Fibroblast of lung (primary cell): ENCODE results near the gene DENND6B. TPM values are rescaled to one million over a fixed set of nuclear protein-coding genes. Genes with fewer than 3 reads are reported as not detected.

ENCODE experiments used
- DNase-seq, 2 donors: peaks; one replicate each; pipeline versions ENCODE4 v3.0.0 to v3.0.0-alpha.2; 2010; ENCODE audit warnings: low read depth in 2 of 2
- H2AFZ ChIP-seq: 2 replicates; pipeline ENCODE4 v1.5.1; 2012; ENCODE audit warnings: low read length, control low read depth, inconsistent platforms
- H3K27ac ChIP-seq: 2 replicates; pipeline ENCODE4 v1.5.1; 2011; ENCODE audit warnings: low read length, control low read depth; ENCODE audit not compliant: insufficient read depth
- H3K27me3 ChIP-seq: 2 replicates; pipeline ENCODE4 v1.5.1; 2011; ENCODE audit warnings: mild to moderate bottlenecking, low read length; ENCODE audit not compliant: control insufficient read depth, insufficient read depth
- H3K36me3 ChIP-seq: 2 replicates; pipeline ENCODE4 v1.5.1; 2011; ENCODE audit warnings: low read length; ENCODE audit not compliant: control insufficient read depth, insufficient read depth
- H3K4me1 ChIP-seq: 2 replicates; pipeline ENCODE4 v1.5.1; 2011; ENCODE audit warnings: low read length; ENCODE audit not compliant: control insufficient read depth, insufficient read depth; ENCODE audit errors: extremely low read depth
- H3K4me2 ChIP-seq: 2 replicates; pipeline ENCODE4 v1.5.1; 2011; ENCODE audit warnings: low read length, control low read depth; ENCODE audit not compliant: insufficient read depth; ENCODE audit errors: extremely low read depth
- H3K4me3 ChIP-seq, 4 experiments: fragments of 200-600 bp in 1 of 4; sonication (generic) in 1 of 4; replicated peaks in 1 of 4; 2 replicates each; pipeline ENCODE4 v1.5.1; 2011 to 2016; ENCODE audit warnings: low read length in 4 of 4, low read depth in 3 of 4, mild to moderate bottlenecking in 3 of 4, control low read depth in 2 of 4, inconsistent platforms in 1 of 4, mixed read lengths in 1 of 4; ENCODE audit not compliant: insufficient read depth in 1 of 4; ENCODE audit errors: control extremely low read depth in 1 of 4
- H3K79me2 ChIP-seq: 2 replicates; pipeline ENCODE4 v1.5.1; 2012; ENCODE audit warnings: mild to moderate bottlenecking, low read length, inconsistent platforms; ENCODE audit not compliant: control insufficient read depth, insufficient read depth
- H3K9ac ChIP-seq: 2 replicates; pipeline ENCODE4 v1.5.1; 2011; ENCODE audit warnings: mild to moderate bottlenecking, low read length, control low read depth; ENCODE audit not compliant: insufficient read depth
- H3K9me3 ChIP-seq: 2 replicates; pipeline ENCODE4 v1.5.1; 2012; ENCODE audit warnings: low read depth, low read length; ENCODE audit not compliant: control insufficient read depth, insufficient read depth
- H4K20me1 ChIP-seq: 2 replicates; pipeline ENCODE4 v1.5.1; 2011; ENCODE audit warnings: low read length; ENCODE audit not compliant: control insufficient read depth, insufficient read depth; ENCODE audit errors: extremely low read depth
- CTCF ChIP-seq, 2 donors: IDR thresholded peaks in 1 of 2; conservative IDR thresholded peaks in 1 of 2; 1 replicate in 1 of 2; 2 replicates in 1 of 2; pipeline ENCODE4 v1.5.1; 2011 to 2012; ENCODE audit warnings: low read length in 2 of 2, control low read depth in 1 of 2, inconsistent platforms in 1 of 2, low read depth in 1 of 2, mild to moderate bottlenecking in 1 of 2
- EZH2 ChIP-seq: IDR thresholded peaks from 2 replicates; pipeline ENCODE4 v1.5.1; 2012; ENCODE audit warnings: low read length, control low read depth, mild to moderate bottlenecking; ENCODE audit errors: missing control alignments
- polyA plus RNA-seq, 2 donors: library from polyadenylated mRNA; depleted of rRNA in 1 of 2; stranded (reverse) in 1 of 2; unstranded in 1 of 2; fragments of >200 nt; gene quantifications; 2 replicates each; pipeline ENCODE4 v1.2.1, GENCODE V29; 2011 to 2012; ENCODE audit warnings: missing spikeins in 1 of 2
- total RNA-seq: library from RNA; depleted of rRNA; stranded (reverse); fragments of >200 nt; gene quantifications from 2 replicates; pipeline ENCODE4 v1.2.1, GENCODE V29; 2014

Gene DENND6B
- total and polyA plus RNA-seq, 2 donors (not counting 1 experiment from before 2014, with no cell fraction given) = 1.9 to 2.0 TPM

DNA sequence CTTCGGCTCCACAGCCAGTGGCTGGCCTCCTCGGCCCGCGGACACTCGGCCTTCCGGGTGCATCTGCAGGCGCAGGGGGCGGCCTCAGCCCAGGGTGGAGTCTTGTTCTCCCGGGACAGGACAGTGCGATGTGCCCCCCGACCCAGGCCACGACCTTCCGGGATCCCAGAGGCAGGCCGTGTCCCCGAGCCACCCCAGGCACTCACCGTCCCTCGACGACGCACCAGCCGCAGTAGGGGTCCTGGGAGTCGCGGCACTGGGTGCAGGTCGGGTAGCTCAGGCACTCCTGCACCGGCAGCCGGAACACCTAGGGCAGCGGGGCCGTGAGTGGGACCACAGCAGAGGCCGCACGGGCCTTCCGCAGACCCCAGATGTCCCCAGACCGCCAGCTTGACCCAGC, 39.1 kb downstream of the DENND6B start:
- Histone ChIP-seq H3K9me3 (no peaks in the 10 kb centered on the region), H3K36me3 (peaks cover 66% of the 10 kb centered on the region), H3K4me3 (no peak overlapping the region), H3K4me1 (peaks cover 8% of the 10 kb centered on the region), H3K9ac (no peak overlapping the region), H3K79me2 (peaks cover 57% of the 10 kb centered on the region), H4K20me1 (no peaks in the 10 kb centered on the region), H2AFZ (no peak overlapping the region), H3K27ac (no peak overlapping the region), H3K27me3 (no peaks in the 10 kb centered on the region), H3K4me2 (no peak overlapping the region)
- no peak for DNase-seq
- TF ChIP-seq EZH2 (no peak), CTCF (conservative IDR thresholded peaks at IDR 0.05 in 1 of 2, IDR thresholded peaks at IDR 0.05 in 1 of 2; ENCODE audit: low read depth in 1 of 2, low read length in 2 of 2) (no peak)

GRCh38 chr22:50286701-50287318, 40.0 kb downstream of the DENND6B start:
- no peak overlapping the region for H3K9ac ChIP-seq
- no peak overlapping the region for H2AFZ ChIP-seq
- H3K4me2 ChIP-seq = no peak overlapping the region
- H3K4me1 ChIP-seq = peaks cover 5% of the 10 kb centered on the region
- H3K4me3 ChIP-seq = no peak overlapping the region
- H3K9me3 ChIP-seq = no peaks in the 10 kb centered on the region
- no peaks in the 10 kb centered on the region for H3K27me3 ChIP-seq
- TF ChIP-seq EZH2 = no peak
- TF ChIP-seq CTCF (conservative IDR thresholded peaks at IDR 0.05 in 1 of 2, IDR thresholded peaks at IDR 0.05 in 1 of 2; ENCODE audit: low read depth in 1 of 2, low read length in 2 of 2) = no peak
- H3K79me2 ChIP-seq = peaks cover 48% of the 10 kb centered on the region
- no peaks in the 10 kb centered on the region for H4K20me1 ChIP-seq
- no peak for DNase-seq
- no peak overlapping the region for H3K27ac ChIP-seq
- peaks cover 71% of the 10 kb centered on the region for H3K36me3 ChIP-seq

- peaks cover 43% of the 10 kb centered on the region for H3K79me2 ChIP-seq
- no peaks in the 10 kb centered on the region for H4K20me1 ChIP-seq
- H3K9me3 ChIP-seq = no peaks in the 10 kb centered on the region
- H3K4me1 ChIP-seq = peaks cover 5% of the 10 kb centered on the region
- no peak for DNase-seq
- H3K4me2 ChIP-seq = no peak overlapping the region
- H3K9ac ChIP-seq = no peak overlapping the region
- no peak overlapping the region for H2AFZ ChIP-seq
- TF ChIP-seq CTCF (conservative IDR thresholded peaks at IDR 0.05 in 1 of 2, IDR thresholded peaks at IDR 0.05 in 1 of 2; ENCODE audit: low read depth in 1 of 2, low read length in 2 of 2) (no peak), EZH2 (no peak)
- peaks cover 73% of the 10 kb centered on the region for H3K36me3 ChIP-seq
- H3K27ac ChIP-seq = no peak overlapping the region
- no peaks in the 10 kb centered on the region for H3K27me3 ChIP-seq
- H3K4me3 ChIP-seq = no peak overlapping the region
Observed at GRCh38 chr22:50286275-50286674, 40.5 kb downstream of the DENND6B start.
